Neutrophil (primary cell): ENCODE data around the gene DPPA5.

Experiments used
- H3K27ac ChIP-seq: fragments of 200-600 bp; sonication (generic); 2 replicates; pipeline ENCODE4 v1.5.1; 2016; ENCODE audit warnings: mild to moderate bottlenecking, moderate library complexity
- H3K27me3 ChIP-seq: fragments of 200-600 bp; sonication (generic); 2 replicates; pipeline ENCODE4 v1.6.0; 2016; ENCODE audit warnings: mild to moderate bottlenecking
- H3K36me3 ChIP-seq: fragments of 200-600 bp; sonication (generic); 2 replicates; pipeline ENCODE4 v1.5.1; 2017
- H3K4me1 ChIP-seq, 2 experiments: fragments of 200-600 bp in 1 of 2; sonication (generic) in 1 of 2; 1 replicate in 1 of 2; 2 replicates in 1 of 2; pipeline versions ENCODE4 v1.5.1 to v1.6.1; 2013 to 2016; ENCODE audit warnings: low read depth in 1 of 2, low read length in 1 of 2, mild to moderate bottlenecking in 1 of 2, moderate library complexity in 1 of 2; ENCODE audit not compliant: control insufficient read depth in 1 of 2, insufficient read depth in 1 of 2
- H3K4me3 ChIP-seq, 2 experiments: fragments of 200-600 bp in 1 of 2; sonication (generic) in 1 of 2; 1 replicate in 1 of 2; 2 replicates in 1 of 2; pipeline ENCODE4 v1.5.1; 2013 to 2016; ENCODE audit warnings: low read depth in 1 of 2, low read length in 1 of 2, mild to moderate bottlenecking in 1 of 2, moderate library complexity in 1 of 2
- H3K9me3 ChIP-seq: fragments of 200-600 bp; sonication (generic); 2 replicates; pipeline ENCODE4 v1.5.1; 2016
- CTCF ChIP-seq: fragments of 200-600 bp; sonication (generic); IDR thresholded peaks from 2 replicates; pipeline ENCODE4 v1.5.1; 2016; ENCODE audit warnings: antibody characterized with exemption

Gene DPPA5

GRCh38 chr6:73377225-73377624 lies 23.1 kb upstream of the DPPA5 start:
- H3K27me3 ChIP-seq: no peaks in the 10 kb centered on the region
- TF ChIP-seq CTCF: no peak
- H3K27ac ChIP-seq: no peak overlapping the region
- no peaks in the 10 kb centered on the region for H3K9me3 ChIP-seq
- H3K4me3 ChIP-seq: no peak overlapping the region
- no peaks in the 10 kb centered on the region for H3K36me3 ChIP-seq
- H3K4me1 ChIP-seq: no peaks in the 10 kb centered on the region

DNA sequence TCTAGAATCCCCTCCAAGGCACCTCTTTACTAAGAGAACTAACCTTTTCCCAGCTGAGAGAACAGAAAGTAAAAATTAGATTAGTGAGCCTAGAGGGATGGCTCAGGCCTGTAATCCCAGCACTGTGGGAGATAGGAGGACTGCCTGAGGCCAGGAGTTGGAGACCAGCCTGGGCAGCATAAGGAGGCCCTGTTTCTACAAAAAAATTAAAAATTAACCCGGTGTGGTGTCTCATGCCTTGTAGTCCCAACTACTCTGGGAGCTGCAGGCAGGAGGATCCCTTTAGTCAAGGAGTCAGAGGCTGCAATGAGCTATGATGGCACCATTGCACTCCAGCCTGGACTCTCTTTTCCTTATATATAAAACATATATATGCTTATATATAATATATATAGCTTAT lies 21.1 kb upstream of the DPPA5 start:
- no peak for TF ChIP-seq CTCF
- Histone ChIP-seq H3K4me1 (no peaks in the 10 kb centered on the region), H3K36me3 (no peaks in the 10 kb centered on the region)

DNA sequence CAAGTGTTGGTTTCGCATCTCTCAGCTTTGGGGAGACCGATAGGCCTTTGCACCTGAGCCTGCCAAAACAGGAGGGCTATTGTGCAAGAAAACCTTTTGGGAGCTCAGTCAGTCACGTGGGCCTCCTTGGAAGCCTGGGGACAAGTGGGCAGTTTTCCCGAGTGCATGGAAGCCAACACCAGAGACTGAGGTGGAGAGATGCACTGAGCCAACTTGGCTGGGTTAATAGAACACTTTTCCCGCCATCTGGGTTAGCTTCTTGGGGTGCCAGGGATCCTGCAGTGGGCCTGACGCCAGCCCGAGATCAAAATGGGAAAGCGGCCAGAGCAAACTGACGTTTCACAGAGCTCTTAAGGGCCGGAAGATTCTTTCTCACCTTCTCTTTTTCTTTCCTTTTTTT lies 18.4 kb upstream of the DPPA5 start:
- Histone ChIP-seq H3K27ac (no peak overlapping the region), H3K9me3 (no peaks in the 10 kb centered on the region), H3K36me3 (no peaks in the 10 kb centered on the region), H3K4me3 (no peak overlapping the region), H3K27me3 (no peaks in the 10 kb centered on the region), H3K4me1 (no peaks in the 10 kb centered on the region)
- TF ChIP-seq CTCF: no peak

More for the DNA sequence above, 21.1 kb upstream of the DPPA5 start:
- Histone ChIP-seq H3K4me3 (no peak overlapping the region), H3K27me3 (no peaks in the 10 kb centered on the region), H3K9me3 (no peaks in the 10 kb centered on the region), H3K27ac (no peak overlapping the region)

- Histone ChIP-seq H3K4me3 (no peak overlapping the region), H3K9me3 (no peaks in the 10 kb centered on the region), H3K27ac (no peak overlapping the region), H3K27me3 (no peaks in the 10 kb centered on the region), H3K4me1 (no peaks in the 10 kb centered on the region), H3K36me3 (no peaks in the 10 kb centered on the region)
- TF ChIP-seq CTCF: no peak
Measured at GRCh38 chr6:73371984-73372383, 17.9 kb upstream of the DPPA5 start.

- Histone ChIP-seq H3K36me3 (no peaks in the 10 kb centered on the region), H3K4me1 (no peaks in the 10 kb centered on the region), H3K27me3 (no peaks in the 10 kb centered on the region), H3K4me3 (no peak within 1 kb of the TSS), H3K27ac (no peak within 1 kb of the TSS), H3K9me3 (no peaks in the 10 kb centered on the region)
- TF ChIP-seq CTCF: no peak
Measured at GRCh38 chr6:73369563-73369962, 15.5 kb upstream of the DPPA5 start, which contains the start of gene OOEP. OOEP (minus strand) TSS chr6:73369897; CDS start chr6:73369792, 105 bp downstream.

DNA sequence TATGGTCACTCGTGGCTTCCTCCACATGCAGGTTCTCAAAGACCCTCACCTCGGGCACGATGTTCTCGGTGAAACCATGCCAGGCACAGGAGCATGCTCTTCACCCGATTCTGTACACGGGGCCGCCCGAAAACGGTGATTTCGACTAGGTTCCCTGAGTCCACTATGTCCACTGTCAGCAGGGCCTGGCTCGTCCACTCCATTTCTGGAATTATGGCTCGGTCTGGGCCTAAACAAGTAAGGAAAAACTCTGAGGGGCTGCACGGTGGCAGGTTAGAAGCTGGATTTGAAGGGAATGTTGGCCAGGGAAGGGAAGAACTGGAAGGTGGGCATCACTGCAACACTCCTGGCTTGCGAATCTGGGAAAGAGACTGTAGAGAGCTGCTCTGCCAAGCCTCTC lies 15.1 kb upstream of the DPPA5 start:
- H3K27ac ChIP-seq: no peak overlapping the region
- H3K4me1 ChIP-seq: no peaks in the 10 kb centered on the region
- H3K36me3 ChIP-seq: no peaks in the 10 kb centered on the region
- H3K9me3 ChIP-seq: no peaks in the 10 kb centered on the region
- H3K27me3 ChIP-seq: no peaks in the 10 kb centered on the region
- H3K4me3 ChIP-seq: no peak overlapping the region
- no peak for TF ChIP-seq CTCF
